HG03432 (cell line): ENCODE data around the gene TRAF3.
"Not testable (repeated sequence)": the region's sequence is repeated elsewhere in the genome, so short reads cannot be mapped to it uniquely, and the experiment has no call there.

Source experiments
- ATAC-seq: cut with Tn5 transposase; IDR thresholded peaks from one replicate; pipeline ENCODE4 v1.9.1; 2021; ENCODE audit warnings: mild to moderate bottlenecking, moderate library complexity; ENCODE audit not compliant: unreplicated experiment

The TRAF3 gene

DNA sequence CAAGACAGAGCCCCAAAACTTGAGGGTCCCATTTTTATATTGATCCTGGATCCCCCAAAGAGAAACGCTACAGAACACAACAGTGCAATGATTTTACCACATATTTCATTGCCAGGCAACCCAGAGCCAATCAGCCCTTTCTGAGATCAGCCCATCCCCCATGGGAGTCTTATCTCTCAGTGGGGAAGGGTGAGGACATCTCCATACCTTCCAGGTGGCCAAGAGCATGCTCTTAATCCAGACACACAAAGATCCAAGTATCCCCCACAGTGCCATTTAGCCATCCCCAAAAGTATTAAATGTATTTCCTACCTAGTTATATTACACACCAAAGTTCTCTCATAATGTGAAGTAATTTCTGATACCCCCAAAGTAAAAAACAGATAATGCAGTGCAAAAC, 82.7 kb downstream of the TRAF3 start:
- no peak for ATAC-seq

DNA sequence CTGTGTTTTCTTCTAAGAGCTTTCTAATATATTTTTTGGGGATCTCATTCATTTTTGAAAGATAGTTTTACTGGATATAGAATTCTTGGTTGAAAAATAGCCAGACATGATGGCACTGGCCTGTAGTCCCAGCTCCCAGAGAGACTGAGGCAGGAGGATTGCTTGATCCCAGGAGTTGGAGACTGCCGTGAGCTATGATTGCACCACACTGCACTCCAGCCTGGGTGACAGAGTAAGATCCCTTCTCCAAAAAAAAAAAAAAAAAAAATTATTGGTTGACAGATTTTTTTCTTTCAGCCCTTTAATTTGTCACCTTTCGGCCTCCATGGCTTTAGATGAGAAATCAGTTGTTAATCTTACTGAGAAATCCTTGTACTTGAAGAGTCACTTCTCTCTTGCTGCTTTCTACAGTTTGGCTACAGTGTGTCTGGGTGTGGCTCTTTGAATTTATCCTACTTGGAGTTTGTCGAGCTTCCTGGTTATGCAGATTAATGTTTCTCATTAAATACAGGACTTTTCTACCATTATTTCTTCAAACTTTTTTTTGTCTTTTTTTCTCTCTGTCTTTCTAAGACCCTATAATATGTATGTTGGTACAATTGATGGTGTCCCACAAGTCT, 85.0 kb downstream of the TRAF3 start:
- no peak for ATAC-seq

DNA sequence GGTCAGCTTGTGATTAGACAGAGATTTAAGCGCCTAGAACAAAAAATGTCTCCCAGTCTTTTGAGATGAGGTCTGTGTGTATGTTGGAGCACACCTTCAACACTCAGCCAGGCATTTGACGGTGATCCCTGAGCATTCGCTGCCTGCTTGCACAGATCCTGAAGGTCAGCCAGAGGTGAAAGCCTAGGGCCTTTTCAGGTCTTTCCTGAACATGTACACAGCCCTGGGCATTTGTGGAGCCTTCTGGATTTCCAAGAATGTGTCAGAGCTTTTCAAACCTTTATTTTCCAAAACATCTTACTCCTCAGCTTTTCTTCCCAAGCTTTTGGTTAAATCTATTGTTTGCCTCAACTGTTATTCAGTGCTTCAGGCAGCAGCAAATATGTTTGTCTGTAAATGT, 86.1 kb downstream of the TRAF3 start:
- no peak for ATAC-seq

DNA sequence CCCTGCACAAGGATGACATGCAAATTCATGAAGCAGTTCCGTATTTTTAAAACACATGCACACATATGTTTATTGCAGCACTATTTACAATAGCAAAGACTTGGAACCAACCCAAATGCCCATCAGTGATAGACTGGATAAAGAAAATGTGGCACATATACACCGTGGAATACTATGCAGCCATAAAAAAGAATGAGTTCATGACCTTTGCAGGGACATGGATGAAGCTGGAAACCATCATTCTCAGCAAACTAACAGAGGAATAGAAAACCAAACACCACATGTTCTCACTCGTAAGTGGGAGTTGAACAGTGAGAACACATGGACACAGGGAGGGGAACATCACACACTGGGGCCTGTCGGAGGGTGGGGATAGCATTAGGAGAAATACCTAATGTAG, 88.7 kb downstream of the TRAF3 start:
- ATAC-seq: not testable (repeated sequence)

DNA sequence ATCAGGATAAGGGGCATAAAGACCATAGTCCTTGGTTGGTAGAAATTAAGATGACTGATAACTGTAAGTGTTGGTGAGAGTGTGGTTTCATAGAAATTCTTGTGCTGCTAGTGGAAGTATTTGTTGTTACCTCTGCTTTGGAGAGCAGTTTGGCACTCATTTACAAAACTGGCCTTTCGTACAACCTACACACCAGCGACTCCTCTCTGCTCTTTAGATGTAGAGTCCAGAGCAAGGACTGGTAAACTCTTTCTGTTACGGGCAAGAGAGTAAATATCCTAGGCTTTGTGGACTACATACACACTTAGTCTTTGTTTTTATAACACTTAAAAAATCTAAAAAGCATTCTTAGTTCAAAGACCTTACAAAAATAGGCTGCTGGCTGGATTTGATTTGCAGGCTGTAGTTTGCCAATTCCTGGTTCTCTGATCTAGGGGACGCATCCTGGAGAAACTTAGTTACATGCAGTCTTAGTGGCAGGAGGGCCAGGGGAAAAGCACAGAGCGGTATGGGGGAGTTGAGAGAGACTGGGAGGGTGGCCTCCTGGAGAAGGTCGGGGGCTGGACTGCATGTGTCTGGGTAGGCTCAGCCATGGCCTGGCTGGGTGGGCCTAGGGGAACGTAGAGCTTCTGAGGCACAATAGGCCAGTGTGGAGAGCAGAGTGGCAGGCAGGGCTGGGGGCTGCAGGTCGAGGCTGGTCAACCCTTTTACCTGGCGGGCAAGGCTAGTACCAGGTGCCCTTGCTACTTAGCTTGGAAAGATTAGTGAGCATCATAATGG, 89.9 kb downstream of the TRAF3 start:
- no peak for ATAC-seq

DNA sequence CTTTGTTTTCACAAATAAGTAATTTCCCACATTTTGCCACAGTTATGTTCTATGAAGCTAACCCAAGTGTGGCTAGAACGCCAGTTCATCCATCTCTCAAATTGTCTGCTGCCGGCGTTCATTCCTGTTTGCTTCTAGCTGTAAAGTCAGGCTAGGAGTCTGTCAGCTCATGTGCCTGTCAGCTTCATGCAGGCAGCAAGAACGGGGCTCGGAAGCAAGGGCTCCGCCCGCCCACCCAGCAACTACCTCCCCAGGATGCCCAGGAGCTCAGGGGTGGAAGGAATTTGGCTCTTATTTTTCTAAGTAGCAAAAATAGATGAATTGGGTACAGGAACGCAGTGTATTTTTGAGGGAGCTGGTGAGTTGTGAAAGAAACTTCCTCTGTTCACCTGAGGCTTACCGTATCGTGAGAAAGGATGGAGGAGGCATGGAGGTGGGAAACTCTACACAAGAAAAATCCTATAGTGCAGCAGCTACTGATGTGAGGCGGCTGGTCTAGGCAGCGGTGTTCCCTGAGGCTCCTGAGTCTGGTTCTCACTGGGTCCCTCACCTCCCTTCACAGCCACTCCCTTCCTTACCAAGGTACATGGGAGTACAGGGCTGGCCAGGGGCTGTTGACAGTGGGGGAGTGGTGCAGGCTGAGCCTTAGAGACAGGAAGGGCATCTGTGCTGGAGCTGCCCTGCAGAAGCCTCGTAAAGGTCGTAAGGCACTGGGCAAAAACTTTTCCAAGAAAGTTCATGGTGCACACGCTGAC, 90.8 kb downstream of the TRAF3 start:
- ATAC-seq: no peak

DNA sequence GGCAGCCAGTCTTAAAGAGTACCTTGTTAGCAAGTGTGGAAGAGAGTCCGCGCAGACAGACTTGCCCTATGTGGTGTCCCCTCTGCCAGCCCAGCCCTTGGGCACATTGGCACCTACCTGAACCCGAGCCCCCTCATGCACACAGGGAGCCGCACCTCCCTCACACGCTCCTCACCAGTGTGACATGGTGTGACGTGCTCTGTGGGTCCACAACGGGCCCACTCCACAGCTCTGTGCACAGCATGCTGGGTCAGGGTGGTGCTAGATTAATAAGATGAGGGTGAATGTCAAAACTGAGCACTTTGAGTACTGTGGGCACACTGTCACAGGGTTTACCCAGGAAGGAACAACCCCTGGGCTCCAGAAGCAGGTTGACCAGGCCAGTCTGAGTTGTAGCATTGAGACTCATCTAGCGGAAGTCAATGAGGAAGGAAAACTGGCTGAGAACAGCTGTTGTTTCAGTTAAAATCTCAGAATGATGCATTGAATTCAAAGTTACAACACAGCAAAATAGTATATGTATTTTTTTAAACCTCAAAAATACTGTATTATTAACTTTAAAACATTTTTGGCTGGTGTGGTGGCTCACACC, 91.8 kb downstream of the TRAF3 start:
- no peak for ATAC-seq

DNA sequence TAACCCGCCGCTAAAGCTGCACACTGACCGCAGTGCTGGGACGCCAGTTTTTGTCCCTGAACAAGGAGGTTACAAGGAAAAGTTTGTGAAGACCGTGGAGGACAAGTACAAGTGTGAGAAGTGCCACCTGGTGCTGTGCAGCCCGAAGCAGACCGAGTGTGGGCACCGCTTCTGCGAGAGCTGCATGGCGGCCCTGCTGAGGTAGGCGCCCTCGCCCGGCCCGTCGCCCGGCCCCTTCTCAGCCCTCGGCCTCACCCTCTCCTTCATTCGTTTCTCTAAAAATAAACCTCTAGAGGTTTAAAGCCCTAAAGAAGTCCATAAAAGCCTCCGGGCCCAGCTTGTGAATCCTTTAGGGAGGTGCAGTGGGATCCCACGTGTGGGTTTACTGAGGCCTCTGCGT, 93.0 kb downstream of the TRAF3 start:
- ATAC-seq: no peak

DNA sequence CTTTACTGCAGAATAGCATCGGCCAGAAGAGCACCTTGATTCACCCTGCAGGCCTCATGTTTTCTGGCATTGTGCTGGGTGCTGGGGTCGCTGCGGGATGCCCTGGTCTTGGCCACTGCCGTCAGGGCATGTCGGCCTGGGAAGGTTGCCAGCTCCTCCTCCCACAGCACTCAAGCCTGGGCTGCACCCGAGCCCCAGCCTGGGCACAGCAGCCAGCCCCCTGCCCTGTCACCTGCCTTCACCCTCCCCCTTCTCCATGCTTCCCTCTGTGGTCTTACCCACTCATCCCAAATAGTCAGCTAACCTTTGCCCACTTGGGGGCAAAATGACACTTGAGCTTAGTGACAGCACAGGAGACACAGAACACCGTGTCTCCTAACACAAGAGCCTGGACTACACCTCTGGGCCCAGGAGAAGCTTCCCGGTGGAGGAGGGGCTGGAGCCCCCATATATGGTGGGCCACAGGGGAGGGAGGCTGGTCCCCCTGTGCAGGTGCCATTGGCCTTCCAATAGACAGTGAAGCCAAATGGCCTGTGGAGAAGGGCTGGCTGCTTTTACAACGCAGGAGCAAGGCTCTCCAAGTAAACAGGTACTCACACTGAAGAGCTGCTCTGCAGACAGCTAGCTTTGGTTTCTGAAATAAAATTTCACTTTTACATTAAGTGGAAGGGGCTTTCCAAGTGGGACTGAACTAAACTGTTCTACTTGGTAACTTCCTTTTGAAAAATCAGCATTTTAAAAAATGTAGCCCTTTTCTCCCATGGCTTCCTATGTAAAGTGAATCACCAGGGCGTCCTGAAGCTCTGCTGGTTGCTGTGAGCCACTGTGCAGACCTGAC, 94.0 kb downstream of the TRAF3 start:
- ATAC-seq: no peak

DNA sequence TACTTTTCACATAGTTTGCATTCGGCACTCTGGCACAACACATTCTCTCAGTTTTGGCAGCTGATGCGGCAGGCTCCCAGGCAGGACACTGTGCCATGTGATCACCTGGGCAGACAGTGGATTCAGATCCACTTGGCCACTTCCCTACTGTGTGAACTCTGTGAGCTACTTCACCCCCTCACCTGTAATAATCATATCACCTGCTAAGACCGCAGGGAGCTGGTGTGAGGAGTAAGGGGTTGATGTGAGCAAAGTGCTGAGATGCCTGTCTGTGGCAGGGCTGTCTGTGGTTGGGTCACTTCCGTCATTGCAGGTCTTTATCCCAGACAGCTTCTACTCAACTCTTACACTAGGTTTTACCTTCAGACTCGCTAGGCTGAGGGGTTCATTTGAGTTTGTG, 94.8 kb downstream of the TRAF3 start:
- ATAC-seq: no peak

DNA sequence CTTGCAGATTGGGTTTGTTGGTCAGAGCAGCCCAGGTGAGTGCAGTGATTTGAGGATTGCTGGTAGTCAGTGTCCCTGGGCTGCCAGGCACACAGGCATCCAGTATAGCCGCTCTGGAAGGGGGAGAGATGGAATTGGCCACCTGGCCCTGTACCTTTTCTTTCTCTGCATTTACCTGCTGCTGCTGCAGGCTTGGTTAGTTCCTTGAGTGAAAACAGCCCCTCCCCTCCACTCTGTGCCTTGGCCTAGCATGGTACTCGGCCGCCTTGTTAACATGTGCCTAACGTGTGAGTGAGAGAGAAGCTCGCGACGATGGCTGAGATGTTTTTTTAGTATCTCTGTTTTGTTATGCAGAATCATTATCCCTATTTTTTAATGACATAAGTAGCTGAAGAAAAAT, 95.9 kb downstream of the TRAF3 start:
- no peak for ATAC-seq

DNA sequence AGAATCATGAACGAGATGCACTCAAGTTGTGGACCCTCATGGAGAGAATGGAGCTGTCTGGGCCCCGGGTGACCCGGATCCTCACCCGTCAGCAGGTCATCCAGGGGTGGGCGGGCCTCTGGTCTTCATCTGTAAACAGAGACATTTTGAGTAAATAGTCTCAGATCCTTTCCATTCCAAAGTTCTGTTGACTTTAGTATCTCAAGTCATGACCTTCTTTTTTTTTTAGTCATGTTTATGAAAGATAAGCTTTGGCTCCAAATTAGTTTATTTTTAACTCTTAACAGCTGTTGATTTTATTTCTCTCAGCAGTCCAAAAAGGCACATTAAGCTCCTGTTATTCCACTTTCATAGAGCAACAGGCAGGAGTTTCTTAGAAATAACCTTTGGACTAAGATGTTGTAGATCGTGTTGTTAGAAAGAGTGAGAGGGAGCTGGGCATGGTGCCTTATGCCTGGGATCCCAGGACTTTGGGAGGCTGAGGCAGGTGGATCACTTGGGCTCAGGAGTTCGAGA, 96.4 kb downstream of the TRAF3 start:
- ATAC-seq: no peak

DNA sequence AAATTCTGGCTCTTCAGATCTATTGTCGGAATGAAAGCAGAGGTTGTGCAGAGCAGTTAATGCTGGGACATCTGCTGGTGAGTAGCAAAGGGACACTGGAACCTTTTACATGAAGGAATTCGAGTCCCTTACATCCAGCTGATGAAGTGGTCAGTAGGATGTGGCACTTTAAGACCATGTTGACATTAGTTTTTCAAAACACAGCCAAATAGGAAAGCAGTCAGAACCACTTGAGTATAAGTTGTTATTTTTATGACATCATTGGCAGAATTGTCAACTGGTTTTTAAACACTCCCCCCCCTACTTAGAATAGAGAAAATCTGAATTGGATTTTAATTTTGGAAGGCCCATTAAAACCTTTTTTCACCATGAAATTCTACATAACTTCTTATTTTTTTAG, 98.4 kb downstream of the TRAF3 start:
- ATAC-seq: no peak

DNA sequence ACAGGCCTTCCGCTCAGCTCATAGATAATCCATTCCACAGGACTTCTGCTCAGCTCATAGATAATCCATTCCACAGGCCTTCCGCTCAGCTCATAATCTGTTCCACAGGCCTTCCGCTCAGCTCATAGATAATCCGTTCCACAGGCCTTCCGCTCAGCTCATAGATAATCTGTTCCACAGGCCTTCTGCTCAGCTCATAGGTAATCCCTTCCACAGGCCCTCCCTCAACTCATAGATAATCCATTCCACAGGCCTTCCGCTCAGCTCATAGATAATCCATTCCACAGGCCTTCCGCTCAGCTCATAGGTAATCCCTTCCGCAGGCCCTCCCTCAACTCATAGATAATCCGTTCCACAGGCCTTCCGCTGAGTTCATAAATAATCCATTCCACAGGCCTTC, 100.3 kb downstream of the TRAF3 start:
- not testable (repeated sequence) for ATAC-seq

DNA sequence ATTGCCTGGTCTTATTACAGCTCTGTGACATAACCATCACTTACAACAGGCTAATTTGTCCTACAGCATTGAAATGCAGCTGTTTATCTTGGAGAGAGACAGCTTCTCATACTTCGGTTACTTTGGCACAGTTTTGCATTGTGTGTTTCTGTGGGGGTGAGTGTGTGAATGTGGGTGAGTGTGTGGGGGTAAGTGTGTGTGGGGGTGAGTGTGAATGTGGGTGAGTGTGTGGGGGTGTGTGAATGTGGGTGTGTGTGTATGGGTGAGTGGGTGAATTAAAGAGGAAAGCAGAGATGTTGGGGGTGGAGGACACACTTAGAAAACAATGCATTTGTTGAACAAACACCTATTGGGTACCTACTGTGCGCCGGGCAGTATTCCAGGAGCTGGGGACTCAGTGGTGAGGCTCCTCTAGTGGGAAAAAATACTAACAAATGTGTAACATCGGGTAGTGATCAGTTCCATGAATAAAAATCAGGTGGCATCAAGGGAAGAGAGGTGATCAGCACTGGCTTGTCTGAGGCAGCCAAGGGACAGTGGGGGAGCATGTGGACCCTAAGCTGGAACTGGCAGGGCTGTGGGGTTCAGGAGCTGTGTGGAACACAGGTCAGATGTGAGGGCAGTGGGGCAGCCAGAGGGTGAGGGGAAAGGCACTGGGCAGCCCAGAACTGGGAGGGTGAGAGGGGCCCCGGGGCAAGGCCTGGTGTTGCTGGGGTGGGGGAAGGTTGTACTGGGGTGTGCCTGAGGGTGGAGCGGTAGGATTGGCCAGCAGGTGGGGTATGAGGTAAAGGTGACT, 101.1 kb downstream of the TRAF3 start:
- ATAC-seq: no peak

DNA sequence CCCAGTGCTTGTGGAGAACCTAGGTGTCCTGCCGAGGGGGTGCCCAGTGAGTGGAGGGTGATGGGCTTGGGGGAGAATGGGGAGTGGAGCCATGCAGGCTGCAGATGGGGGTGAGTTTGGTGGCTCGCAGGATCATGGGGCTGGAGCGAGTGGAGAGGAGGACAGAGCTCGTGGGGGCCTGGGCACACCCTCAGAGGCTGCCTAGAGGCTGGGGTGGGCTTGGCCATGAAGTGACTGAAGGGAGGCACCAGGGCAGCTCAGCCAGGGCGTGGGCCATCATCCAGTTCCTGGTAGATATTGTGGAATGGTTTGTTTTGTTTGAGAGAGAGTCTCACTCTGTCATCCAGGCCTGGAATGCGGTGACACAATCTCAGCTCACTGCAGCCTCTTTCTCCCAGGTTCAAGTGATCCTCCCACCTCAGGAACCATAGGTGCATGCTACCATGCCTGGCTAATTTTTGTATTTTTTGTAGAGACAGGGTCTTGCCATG, 101.8 kb downstream of the TRAF3 start:
- no peak for ATAC-seq

DNA sequence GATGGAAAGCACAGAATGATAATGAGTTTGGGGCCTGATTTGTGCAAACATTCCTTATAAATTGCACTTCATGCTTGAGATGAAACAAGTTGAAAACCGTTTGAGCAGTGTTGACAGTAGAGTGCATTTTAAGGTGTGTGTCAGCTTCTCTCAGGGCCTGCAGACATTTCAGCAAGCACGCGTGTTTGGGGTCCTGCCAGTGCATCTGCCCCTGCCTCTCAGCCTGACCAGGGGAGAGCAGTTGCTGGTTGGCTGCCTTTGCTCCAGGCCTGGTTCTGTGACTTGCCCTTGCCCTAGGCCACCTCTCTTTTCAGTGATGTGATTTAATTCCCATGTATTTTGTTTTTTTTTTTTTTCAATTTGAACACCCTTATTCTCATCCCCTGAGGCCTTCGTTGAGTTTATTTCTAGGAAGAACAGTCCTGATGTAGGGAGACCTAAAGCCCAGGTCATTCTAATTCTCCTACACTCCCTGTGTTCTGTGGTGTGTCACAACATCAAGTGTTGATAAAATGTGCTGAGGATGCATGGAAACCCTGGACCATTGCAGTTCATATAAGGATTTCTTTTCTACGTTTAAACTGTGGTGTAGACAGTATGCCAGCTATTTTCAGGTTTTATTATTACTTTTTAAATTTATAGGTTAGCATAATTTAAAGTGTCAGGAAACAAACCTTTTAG, 105.1 kb downstream of the TRAF3 start:
- ATAC-seq: no peak

DNA sequence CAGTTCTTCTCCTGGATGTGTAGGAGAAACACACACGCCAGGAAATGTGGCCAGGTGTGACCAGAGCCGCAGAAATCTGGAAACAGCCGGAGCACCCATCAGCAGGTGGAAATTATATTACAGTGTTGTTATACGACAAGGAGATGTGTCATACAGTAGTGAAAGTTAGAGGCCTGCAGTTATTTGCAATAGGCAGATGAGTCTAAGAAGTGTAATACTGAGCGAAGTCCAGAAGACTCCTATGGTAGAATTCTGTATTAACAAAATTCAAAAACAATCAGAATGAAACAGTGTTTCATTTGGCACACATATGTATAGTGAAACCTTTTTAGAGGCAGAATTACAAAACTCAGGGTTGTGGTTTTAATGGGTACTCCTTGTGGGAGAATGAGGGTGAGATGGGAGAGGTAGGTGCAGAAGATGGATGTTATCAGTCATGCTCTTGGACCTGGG, 105.9 kb downstream of the TRAF3 start:
- no peak for ATAC-seq

DNA sequence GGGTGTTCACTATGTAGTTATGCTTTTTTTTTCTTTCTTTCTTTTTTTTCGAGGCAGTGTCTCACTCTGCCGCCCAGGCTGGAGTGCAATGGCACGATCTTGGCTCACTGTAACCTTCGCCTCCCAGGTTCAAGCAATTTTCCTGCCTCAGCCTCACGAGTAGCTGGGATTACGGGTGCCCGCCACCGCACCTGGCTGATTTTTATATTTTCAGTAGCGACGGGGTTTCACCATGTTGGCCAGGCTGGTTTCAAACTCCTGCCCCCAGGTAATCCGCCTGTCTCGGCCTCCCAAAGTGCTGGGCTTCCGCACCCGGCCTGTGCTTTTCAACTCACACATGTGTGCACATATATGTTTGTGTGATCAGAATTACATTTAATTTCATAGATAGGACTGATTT, 106.3 kb downstream of the TRAF3 start:
- no peak for ATAC-seq
